Activated CD4-positive, CD25-positive, alpha-beta regulatory T cell treated with anti-CD3 and anti-CD28 coated beads, Interleukin-2, amount 50 U/mL, for 72 hours (primary cell): Measurements from ENCODE around the gene CRYBG1.

Source experiments
- DNase-seq: peaks from one replicate; pipeline ENCODE4 v3.0.0; 2021

Gene CRYBG1

DNA sequence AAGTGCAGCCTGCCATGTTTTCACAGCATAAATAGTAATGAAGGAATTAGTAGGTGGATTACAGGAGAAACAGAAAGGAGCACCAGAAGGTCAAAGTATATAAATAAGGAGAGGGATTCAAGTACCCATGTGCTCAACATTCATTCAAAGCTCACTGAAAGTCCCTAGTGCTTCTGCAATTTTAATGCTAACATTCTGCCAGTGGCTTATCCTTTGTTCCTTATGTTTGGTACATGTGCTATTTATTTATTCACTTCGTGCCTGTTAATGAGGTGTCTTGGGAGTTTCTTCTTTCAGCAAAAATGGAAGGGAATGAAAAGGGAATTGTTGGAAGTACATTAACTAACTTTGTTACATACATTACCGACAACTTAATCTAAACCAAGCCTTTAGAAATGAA lies 105.7 kb downstream of the CRYBG1 start:
- DNase-seq: no peak

DNA sequence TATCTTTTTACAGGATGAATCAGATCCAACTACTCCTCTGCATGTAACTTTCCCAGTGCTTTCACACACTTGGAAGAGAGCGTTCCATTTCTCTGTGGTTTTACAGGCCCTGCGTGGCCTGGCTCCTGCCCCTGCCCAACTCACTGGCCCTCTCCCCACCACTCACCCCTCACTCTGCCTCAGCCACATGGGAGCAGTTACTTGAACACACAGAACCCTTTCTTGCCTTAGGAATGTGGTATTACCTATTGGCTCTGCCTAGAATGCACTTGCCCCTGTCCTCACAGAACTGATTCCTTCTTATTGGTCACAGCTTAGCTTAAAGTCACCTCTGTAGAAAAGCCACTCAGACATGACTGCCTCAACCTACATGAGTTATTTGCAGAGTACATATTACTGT lies 108.4 kb downstream of the CRYBG1 start:
- no peak for DNase-seq

DNA sequence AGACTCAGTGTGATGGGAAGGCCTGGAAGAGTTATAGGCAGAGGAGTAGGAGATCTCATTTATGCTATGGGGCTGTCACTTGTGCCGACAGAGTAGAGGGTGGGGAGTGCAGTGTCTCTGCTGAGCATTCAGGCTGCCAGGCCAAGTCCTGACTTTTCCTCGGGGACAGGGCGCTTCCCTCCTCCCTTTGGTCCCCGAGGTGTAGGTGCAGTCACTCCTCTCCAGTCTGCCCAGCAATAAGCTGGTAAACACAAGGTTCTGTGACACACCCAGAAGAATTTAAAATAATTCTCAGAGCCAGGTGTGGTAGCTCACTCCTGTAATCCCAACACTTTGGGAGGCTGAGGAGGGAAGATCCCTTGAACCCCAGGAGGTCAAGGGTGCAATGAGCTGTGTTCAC lies 109.4 kb downstream of the CRYBG1 start:
- DNase-seq: no peak

DNA sequence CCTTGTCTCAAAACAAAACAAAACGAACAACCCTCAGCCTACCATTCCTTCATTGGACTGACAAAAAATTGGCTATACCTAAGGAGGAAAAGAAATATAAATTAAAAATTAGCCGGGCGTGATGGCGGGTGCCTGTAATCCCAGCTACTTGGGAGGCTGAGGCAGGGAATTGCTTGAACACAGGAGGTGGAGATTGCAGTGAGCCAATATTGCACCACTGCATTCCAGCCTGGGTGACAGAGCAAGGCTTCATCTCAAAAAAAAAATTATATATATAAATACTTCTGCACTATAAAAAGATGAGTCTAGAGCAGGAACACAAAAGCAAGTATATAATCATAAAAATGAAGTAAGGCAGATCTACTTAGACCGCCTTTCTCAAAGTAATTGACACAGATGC lies 109.8 kb downstream of the CRYBG1 start:
- no peak for DNase-seq

DNA sequence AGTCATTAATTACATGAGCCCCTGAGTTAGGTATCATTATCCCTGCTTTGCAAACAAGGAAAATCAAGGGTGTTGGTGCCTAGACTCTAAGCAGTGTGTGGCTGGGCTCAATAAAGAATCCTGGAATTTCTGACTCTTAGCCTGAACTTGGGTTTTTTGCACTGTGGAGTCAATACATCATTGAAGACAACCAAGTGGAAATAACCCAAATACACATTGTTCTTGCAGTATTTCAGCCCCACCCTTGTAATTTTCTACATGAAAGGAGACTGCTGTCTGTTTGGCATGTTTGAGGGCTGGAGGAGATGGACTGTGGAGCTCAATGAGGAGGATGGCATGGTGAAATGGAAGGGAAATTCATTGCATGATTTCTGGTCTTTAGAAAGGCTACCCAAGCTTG lies 110.3 kb downstream of the CRYBG1 start:
- DNase-seq: no peak

DNA sequence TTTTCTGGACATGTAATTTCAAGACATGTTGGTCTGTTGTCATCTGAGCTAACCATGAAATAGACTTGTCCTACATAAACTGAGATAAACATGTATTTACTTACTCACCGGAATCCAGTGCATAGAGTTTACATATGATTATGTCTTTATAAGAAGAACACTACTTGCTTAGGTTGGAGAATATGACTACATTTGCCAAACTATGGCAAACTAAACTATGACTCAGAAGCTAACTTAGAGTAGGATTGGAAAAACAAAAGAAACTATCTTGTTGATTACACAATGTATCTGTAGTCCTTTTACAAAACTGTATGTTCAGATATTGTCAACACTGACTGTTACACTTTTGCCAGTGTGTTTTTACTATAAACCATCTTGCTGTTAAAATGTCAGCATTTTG lies 113.3 kb downstream of the CRYBG1 start:
- no peak for DNase-seq

DNA sequence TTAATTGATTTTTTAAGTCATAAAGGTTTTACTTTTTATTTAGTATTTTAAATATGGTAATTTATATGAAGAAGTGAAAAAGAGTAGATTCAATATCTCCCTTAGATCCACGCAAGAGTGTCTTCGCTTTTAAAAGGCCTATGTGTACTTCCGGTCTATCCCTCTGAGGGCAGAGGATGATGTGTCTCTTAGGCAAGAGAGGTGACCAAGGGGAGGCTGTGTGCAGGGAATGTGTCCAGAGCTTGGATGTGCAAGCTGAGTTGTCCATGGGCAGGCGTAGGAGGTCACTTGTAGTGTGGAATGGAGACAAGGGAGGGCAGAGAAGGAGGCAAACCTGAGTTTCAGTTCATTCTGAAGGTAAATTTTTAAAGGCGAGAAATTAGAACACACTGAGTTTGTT lies 113.9 kb downstream of the CRYBG1 start:
- DNase-seq: no peak

DNA sequence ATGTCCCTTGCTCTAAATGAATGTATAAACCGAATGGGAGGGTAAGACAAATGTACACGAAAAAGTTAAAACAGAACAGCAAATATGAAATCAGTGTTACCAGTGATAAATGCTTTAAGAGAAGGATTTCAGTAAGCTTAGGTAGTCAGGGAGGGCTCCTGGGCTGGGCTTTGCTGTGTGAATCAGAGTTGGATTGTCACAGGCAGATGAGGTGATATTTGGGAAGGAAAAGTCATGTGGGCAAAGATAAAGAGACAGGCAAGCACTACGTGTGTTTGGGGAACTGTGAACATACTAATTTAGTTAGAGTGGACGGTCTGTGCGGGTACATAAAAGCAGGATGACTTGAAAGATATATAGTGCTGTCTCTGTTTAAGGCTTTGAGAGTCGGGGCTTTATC lies 114.8 kb downstream of the CRYBG1 start:
- DNase-seq: no peak

DNA sequence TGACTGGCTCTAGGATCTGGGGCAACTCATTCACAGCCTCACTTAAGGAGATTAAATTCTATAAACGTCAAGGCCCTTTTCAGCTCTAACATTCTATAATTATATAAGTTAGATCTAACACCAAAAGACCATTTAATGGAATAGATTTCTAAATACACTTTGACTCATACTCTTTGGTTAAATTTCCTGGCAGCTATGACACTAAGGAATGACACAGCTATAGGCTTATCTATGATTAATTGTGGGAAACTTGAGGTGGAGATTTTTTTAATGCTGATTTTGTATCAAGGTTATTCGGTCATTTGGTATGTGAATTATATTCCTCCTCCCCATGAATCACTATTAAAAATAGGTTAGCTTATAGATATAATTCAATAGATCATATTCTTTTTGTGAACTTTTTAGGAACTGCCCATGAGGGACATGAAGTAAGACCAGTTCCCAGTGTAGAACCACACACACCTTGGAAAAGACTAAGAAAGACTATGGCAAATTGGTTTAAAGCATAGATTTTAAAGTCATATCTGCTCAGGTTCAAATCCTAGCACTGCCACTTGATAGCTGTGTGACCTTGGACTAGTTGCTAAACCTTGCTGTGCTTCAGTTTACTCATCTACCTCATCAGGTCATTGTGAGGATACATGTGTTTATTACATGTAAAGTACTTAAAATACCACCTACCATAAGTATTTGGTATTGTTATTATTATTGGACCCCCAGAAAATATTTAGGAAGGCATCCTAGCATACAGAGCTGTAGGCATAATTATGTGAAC lies 116.0 kb downstream of the CRYBG1 start:
- no peak for DNase-seq

DNA sequence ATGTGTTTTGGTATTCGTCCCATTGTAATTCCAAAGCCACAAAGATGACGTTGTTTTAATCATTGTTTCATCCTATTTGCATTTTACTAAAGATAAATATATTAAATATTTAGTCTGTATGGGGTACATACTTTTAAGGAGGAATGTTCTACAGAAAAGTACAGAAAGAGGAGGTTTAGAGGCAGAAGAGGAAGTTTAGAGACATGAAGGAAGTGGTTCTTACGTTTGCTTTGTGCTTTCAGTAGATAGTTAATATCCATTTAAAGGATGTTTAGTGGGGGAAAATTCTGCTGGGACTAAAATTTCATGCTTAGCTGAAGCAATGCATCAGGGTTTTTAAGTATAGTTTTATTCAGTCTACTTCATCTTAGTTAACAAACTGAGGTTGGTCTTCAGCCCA lies 116.6 kb downstream of the CRYBG1 start:
- DNase-seq: no peak

DNA sequence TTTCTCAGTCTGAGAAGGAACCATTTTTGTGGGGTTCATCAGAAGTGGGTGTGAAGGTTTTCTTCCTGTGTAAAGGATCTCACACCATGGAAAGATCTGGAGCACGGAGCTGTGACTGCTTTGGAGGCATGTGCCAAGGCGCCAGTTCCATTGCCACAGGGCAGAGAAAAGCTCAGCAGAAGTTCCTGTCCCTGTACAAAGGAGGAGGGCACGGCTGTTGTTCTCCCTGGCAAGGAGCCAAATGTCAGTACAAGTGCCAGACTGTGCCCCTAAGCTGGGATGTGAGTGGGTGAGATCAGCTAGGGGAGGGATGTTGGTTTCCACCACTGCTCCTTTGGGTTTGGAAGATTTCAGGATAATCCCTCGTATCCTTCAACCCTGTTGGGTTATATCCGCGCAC lies 117.3 kb downstream of the CRYBG1 start:
- DNase-seq: no peak

DNA sequence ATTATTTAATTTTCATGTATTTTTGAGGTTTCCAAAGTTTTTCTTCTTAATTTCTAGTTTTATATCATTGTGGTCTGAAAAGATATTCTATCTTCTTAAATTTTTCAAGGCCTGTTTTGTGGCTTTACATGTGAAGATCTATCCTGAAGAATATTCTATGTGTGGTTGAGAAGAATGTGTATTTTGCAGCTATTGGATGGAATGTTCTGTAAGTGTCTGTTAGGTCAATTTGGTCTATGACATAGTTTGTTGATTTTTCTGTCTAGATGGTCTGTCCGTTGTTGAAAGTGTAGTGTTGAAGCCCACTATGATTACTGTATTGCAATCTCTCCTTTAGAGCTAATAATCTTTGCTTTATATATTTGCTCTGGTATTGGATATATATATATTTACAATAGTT lies 125.7 kb downstream of the CRYBG1 start:
- DNase-seq: no peak

DNA sequence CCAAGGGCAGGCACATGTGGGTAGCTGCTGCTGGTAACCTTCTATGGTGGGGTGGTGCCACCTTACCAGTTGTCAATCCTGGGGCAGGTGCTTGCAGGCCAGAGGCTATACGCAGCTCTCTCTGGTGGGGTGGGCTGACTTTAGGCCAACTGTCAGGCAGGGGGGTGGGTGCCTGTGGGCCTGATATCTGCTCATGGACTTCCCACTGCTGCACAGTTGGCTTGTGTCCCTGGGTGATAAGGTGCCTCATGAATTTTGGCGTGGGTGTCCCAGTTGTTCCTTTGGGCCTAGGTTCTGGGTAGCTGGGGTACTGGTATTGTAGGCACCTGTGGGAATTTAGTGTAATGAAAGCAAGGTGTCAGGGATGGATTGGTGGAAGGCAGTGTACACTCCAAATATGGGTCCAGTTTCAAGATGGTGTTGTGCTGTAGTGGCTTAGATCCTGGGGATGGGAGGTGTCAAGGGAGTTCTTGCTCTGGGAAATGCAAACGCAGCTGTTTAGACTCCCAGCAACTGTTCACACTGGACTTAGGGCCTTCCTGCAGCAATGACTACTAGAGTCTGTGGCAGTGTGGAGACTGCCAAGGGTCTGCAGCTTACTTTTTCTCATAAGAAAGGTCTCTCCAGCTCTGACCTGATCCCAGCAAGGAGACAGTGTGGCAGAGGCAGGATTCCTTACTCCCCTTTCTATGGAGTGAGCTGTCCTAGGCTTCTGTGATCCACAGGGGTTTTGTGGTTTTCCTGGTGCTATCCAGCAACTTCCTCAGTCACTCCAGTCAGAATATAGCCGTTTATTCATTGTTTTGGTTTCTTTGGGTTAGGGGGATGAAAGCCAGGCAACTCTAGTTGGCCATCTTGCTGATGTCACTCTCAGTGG lies 128.2 kb downstream of the CRYBG1 start:
- no peak for DNase-seq

DNA sequence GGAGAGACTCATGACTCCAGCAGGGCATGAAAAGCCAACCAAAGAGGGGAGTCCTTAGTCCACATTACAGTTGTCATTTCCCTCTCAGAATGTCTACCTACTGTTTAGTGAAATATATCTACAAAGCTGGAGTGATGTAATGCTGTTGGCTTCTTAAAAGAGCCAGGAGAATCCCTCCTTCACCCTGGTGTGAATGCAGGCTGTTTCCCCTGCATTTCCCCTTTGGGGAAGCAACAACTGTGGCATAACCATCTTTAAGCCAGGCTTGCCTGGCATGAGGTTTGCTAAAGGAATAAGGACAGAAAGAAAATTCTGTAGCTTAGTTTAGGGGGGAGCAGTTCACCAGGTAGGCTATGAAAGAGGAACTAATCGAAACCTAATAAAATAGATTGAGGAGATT lies 129.5 kb downstream of the CRYBG1 start:
- no peak for DNase-seq

DNA sequence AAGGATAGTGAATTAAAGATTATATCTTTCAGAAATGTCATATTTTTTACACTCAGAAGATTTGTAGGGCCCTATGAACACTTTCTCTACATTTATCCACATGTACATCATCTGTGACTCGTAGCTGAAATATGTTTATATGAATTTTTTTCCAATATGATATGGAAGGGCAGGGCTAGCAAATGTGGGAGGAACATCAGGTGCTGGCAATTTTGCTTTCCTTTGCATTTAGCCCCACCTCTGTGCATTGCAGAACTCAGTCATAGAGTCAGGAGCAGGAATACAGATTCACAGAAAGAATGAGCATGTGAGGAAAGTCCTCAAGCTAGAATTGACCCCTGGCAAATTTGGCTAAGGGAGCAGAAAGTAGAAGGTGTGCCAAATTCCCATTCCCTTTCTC lies 129.9 kb downstream of the CRYBG1 start:
- no peak for DNase-seq

DNA sequence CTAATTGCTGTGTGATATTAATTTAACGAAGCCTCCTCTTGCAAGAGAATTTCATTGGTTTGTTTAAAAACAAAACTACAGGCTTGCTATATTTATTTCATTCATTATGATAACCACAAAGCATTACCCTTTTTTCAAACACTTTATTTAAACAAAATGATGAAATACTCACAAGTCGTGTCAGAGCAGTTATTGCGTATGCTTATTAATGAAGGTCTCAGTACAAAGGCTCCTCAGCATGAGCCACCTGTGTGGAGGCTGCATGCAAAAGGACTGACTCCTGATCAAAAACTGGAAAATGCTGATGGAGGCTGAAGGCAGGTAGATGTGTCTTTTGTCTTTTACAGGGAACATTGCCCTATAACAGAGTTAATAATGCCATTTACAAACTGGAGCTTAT lies 130.5 kb downstream of the CRYBG1 start:
- no peak for DNase-seq

DNA sequence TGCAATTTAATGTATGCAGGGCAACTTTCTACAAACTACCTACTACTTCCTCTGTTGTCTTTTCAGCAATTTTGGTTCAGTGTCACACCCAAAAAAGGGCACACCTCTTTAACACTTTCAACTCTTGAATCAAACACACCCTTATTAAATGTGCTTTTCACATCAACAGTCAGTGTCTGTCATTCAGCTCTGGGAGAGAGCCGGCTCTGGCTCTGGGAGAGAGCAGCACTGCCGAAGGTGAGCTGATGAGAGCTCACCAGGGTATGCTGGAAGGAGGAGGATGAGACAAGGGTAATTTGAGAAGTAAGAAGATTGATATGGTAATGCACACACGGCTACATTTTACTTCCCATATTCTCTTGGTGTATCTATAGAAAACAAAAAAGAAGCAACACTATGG lies 134.5 kb downstream of the CRYBG1 start:
- no peak for DNase-seq

DNA sequence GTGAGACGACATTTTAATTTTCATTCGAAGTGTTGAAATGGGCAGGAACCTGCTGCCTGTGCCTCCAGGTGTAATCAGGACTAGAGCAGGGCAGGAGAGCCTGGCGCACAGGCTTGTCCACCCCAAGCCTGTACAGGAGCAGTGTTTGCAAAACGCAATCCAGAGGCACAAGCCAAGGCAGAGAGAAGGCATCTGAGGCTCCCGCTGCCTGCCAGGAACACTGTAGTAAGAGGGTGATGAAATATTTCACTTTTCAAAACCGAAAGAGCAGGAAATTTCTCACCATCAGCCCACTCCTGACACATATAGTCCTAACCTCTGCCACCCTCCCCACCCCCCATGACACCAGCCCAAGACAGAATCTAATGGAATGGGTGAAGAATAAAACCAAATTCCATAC lies 136.3 kb downstream of the CRYBG1 start:
- DNase-seq: no peak

DNA sequence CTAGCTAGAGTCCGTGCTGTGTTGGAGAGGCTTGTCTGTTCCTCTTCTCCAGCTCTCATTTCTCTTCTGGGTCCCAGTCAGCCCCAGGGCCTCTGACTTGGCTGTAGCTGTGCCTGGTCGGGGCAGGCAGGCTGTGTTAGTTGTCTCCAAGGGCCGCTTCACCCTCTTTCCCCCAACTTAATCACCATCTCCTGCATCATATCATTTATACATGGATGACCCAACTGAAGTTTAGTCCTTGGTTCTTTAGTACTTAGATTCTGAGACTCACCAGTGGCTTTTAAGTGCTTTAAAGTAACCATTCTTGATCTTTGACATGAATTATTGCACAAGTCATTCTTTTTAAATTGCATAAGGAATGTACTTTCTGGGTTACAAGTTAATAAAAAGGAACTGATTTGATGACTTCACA lies 141.4 kb downstream of the CRYBG1 start:
- DNase-seq: no peak

DNA sequence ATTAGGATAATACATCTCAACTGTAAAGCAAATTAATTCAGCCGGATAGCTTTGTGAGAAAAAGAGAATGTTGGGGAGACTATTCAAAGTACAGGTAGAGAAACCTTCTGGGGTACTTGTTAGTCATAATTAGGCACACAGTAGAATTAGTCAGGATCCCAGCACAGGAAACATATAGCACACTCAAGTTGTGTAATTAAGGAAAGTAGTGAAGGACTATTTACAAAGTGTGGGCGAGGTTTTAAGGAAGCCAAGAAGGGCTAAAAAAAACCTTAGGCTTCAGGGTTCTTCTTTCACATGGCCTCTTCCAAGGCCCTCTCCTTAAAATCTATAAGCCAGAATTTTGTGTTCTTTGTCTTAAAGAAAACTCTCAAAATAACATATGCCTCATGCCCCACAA lies 142.0 kb downstream of the CRYBG1 start:
- no peak for DNase-seq

DNA sequence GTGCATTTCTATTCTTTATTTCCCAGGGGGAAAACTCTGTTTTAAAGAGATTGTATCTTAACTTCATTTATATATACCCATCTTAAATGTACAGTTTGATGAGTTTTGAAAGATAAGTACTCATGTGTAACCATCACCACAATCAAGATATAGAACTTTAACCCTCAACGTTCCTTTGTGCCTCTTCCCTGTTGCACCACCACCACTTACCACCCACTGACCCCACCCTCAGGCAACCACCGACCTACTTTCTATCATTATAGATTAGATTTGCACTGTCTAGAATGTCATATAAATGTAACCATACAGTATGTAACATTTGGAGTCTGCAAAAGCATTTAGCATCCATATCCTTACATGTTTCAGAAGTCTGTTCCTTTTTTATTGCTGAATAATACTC lies 147.8 kb downstream of the CRYBG1 start:
- no peak for DNase-seq

DNA sequence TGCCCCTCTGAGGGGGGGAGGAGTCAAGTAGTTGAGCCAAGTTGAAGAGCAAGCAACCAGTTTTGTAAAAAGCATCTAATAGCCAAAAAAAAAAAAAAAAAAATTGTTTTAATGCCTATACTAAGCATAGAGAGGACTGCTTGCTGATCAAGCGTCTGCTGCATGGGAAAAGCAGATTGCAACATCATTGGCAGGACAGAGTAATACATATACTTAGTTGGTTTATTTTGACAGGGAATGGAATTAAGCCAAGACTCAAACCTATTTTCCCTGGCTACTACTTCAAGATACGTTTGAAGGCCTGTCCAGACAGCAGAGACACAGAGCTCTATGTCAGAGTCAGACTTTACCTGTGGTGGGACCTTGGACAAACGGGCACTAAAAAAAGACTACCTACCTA lies 148.3 kb downstream of the CRYBG1 start:
- DNase-seq: no peak

DNA sequence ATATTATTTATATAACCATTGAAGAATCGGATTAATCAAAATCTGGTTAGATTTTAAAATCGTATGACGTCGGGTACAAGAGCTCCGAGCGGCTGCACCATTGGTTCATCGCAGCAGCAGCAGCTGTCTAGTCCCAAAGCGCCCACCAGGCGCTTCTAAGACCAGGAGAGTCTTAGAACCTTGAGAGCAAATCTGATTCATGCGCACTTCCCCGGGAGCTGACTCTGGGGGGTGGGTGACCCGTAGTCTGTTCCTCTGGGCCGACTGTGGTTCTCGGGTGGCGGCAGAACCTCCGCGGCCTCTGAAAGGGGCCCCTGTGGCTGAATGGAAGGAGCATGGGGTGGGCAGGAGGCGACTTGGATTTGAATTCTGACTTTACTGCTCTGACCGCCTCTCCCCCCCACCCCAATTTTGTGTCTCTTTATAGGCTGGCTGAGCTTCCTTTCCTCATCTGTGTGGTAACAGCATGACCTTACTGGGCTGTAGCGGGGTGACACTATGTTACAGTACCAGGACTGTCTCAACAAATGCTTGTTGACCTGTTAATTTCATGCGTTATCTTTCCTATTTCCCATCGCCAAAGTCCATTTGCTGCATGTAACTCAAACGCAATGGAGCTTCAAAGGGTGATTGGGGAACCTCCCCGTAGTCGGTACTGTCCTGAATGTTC lies 149.0 kb downstream of the CRYBG1 start:
- DNase-seq: no peak
